GM18517 (cell line): Measurements from ENCODE around the gene USP10.

Experiments used
- ATAC-seq: cut with Tn5 transposase; IDR thresholded peaks from one replicate; pipeline ENCODE4 v1.9.1; 2021; ENCODE audit warnings: mild to moderate bottlenecking, moderate library complexity; ENCODE audit not compliant: unreplicated experiment

USP10 gene

GRCh38 chr16:84820305-84820684 is 120.5 kb downstream of the USP10 start:
- no peak for ATAC-seq

DNA sequence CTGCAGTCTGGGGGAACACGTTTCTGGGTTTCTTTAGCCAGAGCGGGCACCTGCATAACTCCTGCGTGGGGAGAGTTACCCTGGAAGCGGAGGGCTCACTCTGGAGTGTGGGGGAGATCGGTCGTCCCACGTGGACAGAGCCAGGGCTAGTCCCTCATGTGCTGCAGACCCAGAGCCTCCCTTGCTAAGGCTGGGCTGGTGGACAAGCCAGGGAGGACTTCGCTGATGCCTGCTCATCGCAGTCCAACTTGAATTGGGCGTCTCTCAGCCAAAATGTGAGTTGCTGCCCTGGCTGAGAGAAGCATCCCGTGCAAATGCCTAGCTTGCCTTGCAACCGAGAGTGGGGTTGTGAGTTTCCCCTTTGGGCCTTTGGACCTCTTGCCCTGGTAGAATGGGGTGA is 121.0 kb downstream of the USP10 start:
- no peak for ATAC-seq

DNA sequence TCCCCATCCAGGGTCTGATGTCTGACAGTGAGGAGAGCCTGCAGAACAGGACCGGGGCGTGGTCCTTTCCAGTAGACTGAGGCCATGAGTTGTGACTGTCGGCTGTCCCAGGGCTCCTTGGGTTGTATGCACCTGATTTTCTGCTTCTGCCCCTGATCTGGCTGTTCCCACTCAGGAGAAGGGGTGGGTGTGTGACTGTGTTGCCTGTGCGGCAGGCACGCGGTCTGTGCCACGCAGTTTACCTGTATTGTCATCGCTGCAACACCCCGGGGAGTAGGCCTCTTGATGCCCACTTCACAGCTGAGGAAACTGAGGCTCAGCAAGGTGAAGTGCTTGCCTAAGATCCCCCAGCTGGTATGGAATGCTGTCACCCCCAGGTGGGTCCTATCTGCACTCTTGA is 121.4 kb downstream of the USP10 start:
- ATAC-seq = no peak

GRCh38 chr16:84821728-84822689 is 122.2 kb downstream of the USP10 start:
- ATAC-seq = no peak

DNA sequence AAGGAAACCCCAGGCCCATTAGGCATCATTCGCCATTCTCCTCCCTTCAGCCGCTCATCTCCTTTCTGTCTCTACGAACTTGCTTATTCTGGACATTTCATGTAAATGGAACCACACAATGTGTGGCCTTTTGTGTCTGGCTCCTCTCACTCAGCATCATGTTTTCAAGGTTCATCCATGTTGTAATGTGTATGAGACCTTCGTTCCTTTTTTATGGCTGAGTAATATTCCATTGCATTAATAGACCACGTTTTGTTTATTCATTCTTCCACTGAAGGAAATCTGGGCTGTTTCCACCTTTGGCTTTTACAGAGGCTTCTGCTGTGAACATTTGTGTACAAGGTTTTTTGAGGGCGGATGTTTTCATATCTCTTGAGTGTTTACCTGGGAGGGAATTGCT is 123.2 kb downstream of the USP10 start:
- ATAC-seq = no peak

- ATAC-seq = no peak
These were observed 123.7 kb downstream of the USP10 start for GRCh38 chr16:84823484-84823883.

- no peak for ATAC-seq
These were observed 124.1 kb downstream of the USP10 start for GRCh38 chr16:84823926-84824325.

- ATAC-seq = no peak
These were observed 126.2 kb downstream of the USP10 start for GRCh38 chr16:84825896-84826557.

DNA sequence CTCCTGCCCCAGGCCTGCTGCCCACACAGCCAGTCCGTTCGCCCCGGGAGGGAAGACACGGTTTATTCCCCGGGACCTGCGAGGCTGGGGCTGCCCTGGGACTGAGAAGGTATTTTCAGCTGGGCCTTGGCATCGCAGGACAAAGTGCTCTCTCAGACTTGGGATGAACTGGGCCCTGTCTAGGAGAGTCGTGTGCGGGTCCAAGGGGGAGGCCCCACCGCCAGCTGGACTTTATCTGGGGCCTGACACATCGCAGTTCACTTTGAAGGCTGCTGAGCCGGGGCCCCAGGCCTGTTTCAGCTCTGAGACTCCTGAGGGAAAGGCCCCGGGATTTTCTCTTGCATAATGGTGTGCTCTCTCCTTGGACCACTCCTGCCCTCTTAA is 126.8 kb downstream of the USP10 start:
- ATAC-seq = no peak

DNA sequence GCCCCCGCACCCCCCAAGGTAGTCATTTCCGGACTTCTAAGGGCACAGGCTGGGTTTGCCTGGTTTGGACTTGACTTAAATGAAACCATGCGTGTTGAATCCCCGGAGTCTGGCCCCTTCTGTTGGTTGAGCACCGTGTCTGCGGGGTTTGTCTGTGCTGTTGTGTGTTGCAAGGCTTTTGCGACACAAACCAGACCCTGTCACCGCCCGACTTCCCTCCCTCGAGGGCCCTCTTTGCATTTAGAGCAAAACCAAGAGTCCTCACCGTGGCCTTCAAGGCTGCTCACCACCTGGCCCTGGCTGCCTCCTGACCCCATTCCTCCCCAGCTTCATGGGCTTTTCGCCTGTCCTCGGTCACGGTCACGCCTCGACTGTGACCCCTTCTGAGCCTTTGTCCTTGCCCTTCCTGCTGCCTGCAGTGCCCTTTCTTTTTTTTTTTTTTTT is 127.4 kb downstream of the USP10 start:
- ATAC-seq = no peak

DNA sequence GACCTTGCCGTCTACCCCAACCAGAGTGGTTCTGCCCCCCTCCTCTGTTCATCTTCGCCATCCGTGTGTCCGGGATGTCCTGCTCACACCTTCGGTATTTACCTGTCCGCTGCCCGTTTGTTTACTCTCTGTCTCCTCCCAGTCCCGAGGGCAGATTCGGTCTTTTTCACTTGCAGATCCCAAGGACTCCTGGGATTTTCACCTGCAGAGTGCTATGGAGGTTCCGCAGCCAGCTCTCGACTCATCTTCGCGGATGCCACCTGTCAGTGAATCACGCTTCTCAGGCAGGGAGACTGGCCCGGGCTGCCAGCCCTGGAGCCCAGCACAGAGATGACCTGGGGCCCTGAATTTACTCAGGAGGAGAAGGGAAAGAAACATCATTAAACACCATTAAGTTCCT is 128.1 kb downstream of the USP10 start:
- no peak for ATAC-seq

DNA sequence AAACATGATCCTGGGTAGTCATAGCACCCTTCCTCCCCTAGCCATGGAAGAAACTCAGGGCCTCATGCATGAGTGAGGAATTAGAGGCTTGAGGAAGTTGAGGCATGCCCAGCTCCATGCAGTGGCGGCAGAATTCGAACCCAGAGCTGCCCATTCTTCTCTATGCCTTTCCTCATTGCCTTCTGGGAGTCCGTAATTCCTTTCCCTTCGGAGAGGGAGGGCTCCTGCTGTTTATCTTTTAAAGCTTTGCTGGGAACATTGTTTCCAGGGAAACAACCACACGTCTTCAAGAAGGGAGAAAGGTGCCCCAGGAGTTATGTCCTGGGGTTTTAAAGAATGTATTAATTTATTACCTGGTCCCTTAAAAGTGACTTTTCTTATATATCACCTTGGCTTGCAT is 128.5 kb downstream of the USP10 start:
- no peak for ATAC-seq
